Measurements from ENCODE around the gene ADGRF3.
"Not testable (repeated sequence)": the region's sequence is repeated elsewhere in the genome, so short reads cannot be mapped to it uniquely, and the experiment has no call there.

The ADGRF3 gene

DNA sequence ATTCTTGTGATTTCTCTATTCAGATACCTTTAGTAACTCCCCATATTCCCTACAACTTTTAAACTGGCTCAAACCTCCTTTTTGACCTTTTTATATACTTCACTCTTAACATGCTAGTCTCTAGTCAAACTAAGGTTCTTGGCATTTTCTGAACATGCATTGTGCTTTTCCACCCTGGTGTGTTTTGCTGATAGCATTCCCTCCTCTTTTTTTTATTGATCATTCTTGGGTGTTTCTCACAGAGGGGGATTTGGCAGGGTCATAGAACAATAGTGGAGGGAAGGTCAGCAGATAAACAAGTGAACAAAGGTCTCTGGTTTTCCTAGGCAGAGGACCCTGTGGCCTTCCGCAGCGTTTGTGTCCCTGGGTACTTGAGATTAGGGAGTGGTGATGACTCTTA is 23.1 kb upstream of the ADGRF3 start:
- not testable (repeated sequence) for H3K27ac ChIP-seq (ENCODE audit: insufficient read depth, low read length, poor library complexity, severe bottlenecking); H3K4me1 ChIP-seq (ENCODE audit: control insufficient read depth, insufficient read depth, low read length, poor library complexity, severe bottlenecking); DNase-seq; H3K9me3 ChIP-seq (ENCODE audit: control insufficient read depth, low read length); H3K27me3 ChIP-seq (replicated peaks; ENCODE audit: control insufficient read depth, insufficient read depth, low read length, poor library complexity, severe bottlenecking); H3K4me3 ChIP-seq (ENCODE audit: insufficient read depth, low read depth, low read length, poor library complexity, severe bottlenecking)
- peaks cover 23% of the 10 kb centered on the region for H3K36me3 ChIP-seq (ENCODE audit: control insufficient read depth, insufficient read depth, low read length)

DNA sequence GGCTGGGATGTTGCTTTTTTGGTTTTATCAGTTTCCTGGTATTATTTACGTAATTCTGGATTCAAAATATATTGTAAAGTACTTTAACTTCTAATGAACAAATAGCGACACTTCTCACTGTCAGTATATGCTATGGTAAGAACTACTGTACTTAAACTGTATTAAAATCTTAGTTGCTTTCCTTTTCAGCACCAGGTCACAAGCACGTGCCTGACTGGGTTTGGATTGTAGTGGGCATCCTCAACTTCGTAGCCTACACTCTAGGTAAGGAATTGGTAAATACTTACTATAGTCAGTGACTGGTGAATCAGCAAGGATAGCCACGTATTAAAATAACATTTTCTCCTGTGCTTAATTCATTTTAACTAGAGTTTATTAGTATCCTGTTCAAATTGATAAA is 20.4 kb upstream of the ADGRF3 start:
- no peak for DNase-seq
- Histone ChIP-seq H3K4me3 (ENCODE audit: insufficient read depth, low read depth, low read length, poor library complexity, severe bottlenecking) (no peak overlapping the region), H3K9me3 (ENCODE audit: control insufficient read depth, low read length) (no peaks in the 10 kb centered on the region), H3K4me1 (ENCODE audit: control insufficient read depth, insufficient read depth, low read length, poor library complexity, severe bottlenecking) (no peaks in the 10 kb centered on the region), H3K27ac (ENCODE audit: insufficient read depth, low read length, poor library complexity, severe bottlenecking) (no peak overlapping the region), H3K36me3 (ENCODE audit: control insufficient read depth, insufficient read depth, low read length) (peaks cover 16% of the 10 kb centered on the region), H3K27me3 (replicated peaks; ENCODE audit: control insufficient read depth, insufficient read depth, low read length, poor library complexity, severe bottlenecking) (no peaks in the 10 kb centered on the region)

GRCh38 chr2:26364669-26365068 is 18.1 kb upstream of the ADGRF3 start:
- Histone ChIP-seq H3K9me3 (ENCODE audit: control insufficient read depth, low read length) (no peaks in the 10 kb centered on the region), H3K27me3 (replicated peaks; ENCODE audit: control insufficient read depth, insufficient read depth, low read length, poor library complexity, severe bottlenecking) (no peaks in the 10 kb centered on the region), H3K27ac (ENCODE audit: insufficient read depth, low read length, poor library complexity, severe bottlenecking) (no peak overlapping the region), H3K36me3 (ENCODE audit: control insufficient read depth, insufficient read depth, low read length) (peaks cover 16% of the 10 kb centered on the region), H3K4me1 (ENCODE audit: control insufficient read depth, insufficient read depth, low read length, poor library complexity, severe bottlenecking) (no peaks in the 10 kb centered on the region), H3K4me3 (ENCODE audit: insufficient read depth, low read depth, low read length, poor library complexity, severe bottlenecking) (no peak overlapping the region)
- DNase-seq, result no peak

- Histone ChIP-seq H3K4me1 (ENCODE audit: control insufficient read depth, insufficient read depth, low read length, poor library complexity, severe bottlenecking) (no peaks in the 10 kb centered on the region), H3K27me3 (replicated peaks; ENCODE audit: control insufficient read depth, insufficient read depth, low read length, poor library complexity, severe bottlenecking) (no peaks in the 10 kb centered on the region), H3K36me3 (ENCODE audit: control insufficient read depth, insufficient read depth, low read length) (peaks cover 16% of the 10 kb centered on the region), H3K27ac (ENCODE audit: insufficient read depth, low read length, poor library complexity, severe bottlenecking) (no peak overlapping the region), H3K9me3 (ENCODE audit: control insufficient read depth, low read length) (no peaks in the 10 kb centered on the region), H3K4me3 (ENCODE audit: insufficient read depth, low read depth, low read length, poor library complexity, severe bottlenecking) (no peak overlapping the region)
- DNase-seq, result no peak
Observed at GRCh38 chr2:26363958-26364357, 17.4 kb upstream of the ADGRF3 start.

DNA sequence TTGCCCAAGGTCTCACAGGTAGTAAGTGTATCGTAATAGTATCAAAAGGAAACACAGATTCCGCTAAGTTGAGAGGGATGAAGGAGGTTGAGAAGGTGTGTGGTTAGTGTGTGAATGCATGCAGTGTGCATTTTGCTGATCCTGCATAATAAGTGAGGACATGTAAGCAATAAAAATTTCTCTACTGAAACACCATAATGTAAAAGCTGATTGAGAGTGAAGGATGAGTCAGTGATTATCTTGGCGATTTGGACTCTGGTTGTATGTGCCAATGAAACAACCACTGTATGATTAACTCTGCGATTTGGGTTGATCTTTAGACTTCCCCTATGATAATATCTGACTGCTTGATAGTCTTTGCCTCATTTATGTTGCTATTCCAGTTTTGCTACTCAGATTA is 16.7 kb upstream of the ADGRF3 start:
- Histone ChIP-seq H3K4me1 (ENCODE audit: control insufficient read depth, insufficient read depth, low read length, poor library complexity, severe bottlenecking) (no peaks in the 10 kb centered on the region), H3K27ac (ENCODE audit: insufficient read depth, low read length, poor library complexity, severe bottlenecking) (no peak overlapping the region), H3K27me3 (replicated peaks; ENCODE audit: control insufficient read depth, insufficient read depth, low read length, poor library complexity, severe bottlenecking) (no peaks in the 10 kb centered on the region), H3K4me3 (ENCODE audit: insufficient read depth, low read depth, low read length, poor library complexity, severe bottlenecking) (no peak overlapping the region), H3K36me3 (ENCODE audit: control insufficient read depth, insufficient read depth, low read length) (peaks cover 16% of the 10 kb centered on the region), H3K9me3 (ENCODE audit: control insufficient read depth, low read length) (no peaks in the 10 kb centered on the region)
- DNase-seq, result no peak

- no peak for DNase-seq
- no peaks in the 10 kb centered on the region for H3K36me3 ChIP-seq (ENCODE audit: control insufficient read depth, insufficient read depth, low read length)
- H3K27me3 ChIP-seq (replicated peaks; ENCODE audit: control insufficient read depth, insufficient read depth, low read length, poor library complexity, severe bottlenecking), result no peaks in the 10 kb centered on the region
- no peak overlapping the region for H3K27ac ChIP-seq (ENCODE audit: insufficient read depth, low read length, poor library complexity, severe bottlenecking)
- no peaks in the 10 kb centered on the region for H3K4me1 ChIP-seq (ENCODE audit: control insufficient read depth, insufficient read depth, low read length, poor library complexity, severe bottlenecking)
- H3K9me3 ChIP-seq (ENCODE audit: control insufficient read depth, low read length), result no peaks in the 10 kb centered on the region
- H3K4me3 ChIP-seq (ENCODE audit: insufficient read depth, low read depth, low read length, poor library complexity, severe bottlenecking), result no peak overlapping the region
Observed at GRCh38 chr2:26359886-26360473, 13.4 kb upstream of the ADGRF3 start.

DNA sequence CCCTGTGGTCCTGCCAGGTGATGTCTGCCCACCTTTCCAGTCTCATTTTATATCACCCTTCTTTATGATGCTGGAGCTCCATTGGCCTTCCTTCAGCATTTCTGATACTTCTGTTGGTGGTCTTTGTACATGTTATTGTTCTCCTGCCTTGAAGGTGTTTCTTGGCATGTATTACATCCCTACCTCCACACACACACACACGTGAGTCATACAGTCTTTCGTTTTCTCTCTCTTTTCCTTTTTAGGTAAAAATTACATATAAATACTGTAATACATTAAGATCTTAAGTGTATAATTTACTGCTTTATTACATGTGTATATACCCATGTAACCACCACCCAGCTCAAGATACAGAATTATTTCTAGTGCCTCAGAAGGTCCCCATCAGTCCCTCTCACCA is 10.2 kb upstream of the ADGRF3 start:
- no peaks in the 10 kb centered on the region for H3K9me3 ChIP-seq (ENCODE audit: control insufficient read depth, low read length)
- no peak overlapping the region for H3K27ac ChIP-seq (ENCODE audit: insufficient read depth, low read length, poor library complexity, severe bottlenecking)
- H3K4me3 ChIP-seq (ENCODE audit: insufficient read depth, low read depth, low read length, poor library complexity, severe bottlenecking), result no peak overlapping the region
- no peaks in the 10 kb centered on the region for H3K4me1 ChIP-seq (ENCODE audit: control insufficient read depth, insufficient read depth, low read length, poor library complexity, severe bottlenecking)
- no peaks in the 10 kb centered on the region for H3K36me3 ChIP-seq (ENCODE audit: control insufficient read depth, insufficient read depth, low read length)
- no peak for DNase-seq
- H3K27me3 ChIP-seq (replicated peaks; ENCODE audit: control insufficient read depth, insufficient read depth, low read length, poor library complexity, severe bottlenecking), result no peaks in the 10 kb centered on the region

DNA sequence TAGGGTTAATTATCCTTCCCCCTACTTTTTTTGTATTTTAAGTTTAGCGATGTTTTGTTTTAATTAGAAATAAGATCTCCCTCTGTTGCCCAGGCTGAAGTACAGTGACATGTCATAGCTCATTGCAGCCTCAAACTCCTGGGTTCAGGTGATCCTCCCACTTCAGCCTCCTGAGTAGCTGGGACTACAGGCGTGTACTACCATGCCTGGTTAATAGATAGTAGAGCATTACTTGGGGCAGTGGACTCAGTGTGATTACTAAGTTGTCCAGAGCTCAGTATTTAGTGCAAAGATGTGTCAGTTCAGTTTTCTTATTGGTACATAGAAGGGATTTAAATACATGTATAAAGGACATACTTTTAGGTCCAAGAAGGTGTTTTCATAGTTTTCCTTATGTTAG is 9.5 kb upstream of the ADGRF3 start:
- Histone ChIP-seq H3K27ac (ENCODE audit: insufficient read depth, low read length, poor library complexity, severe bottlenecking) (no peak overlapping the region), H3K9me3 (ENCODE audit: control insufficient read depth, low read length) (no peaks in the 10 kb centered on the region), H3K36me3 (ENCODE audit: control insufficient read depth, insufficient read depth, low read length) (no peaks in the 10 kb centered on the region), H3K27me3 (replicated peaks; ENCODE audit: control insufficient read depth, insufficient read depth, low read length, poor library complexity, severe bottlenecking) (no peaks in the 10 kb centered on the region), H3K4me3 (ENCODE audit: insufficient read depth, low read depth, low read length, poor library complexity, severe bottlenecking) (no peak overlapping the region), H3K4me1 (ENCODE audit: control insufficient read depth, insufficient read depth, low read length, poor library complexity, severe bottlenecking) (no peaks in the 10 kb centered on the region)
- DNase-seq, result no peak

- no peaks in the 10 kb centered on the region for H3K27me3 ChIP-seq (replicated peaks; ENCODE audit: control insufficient read depth, insufficient read depth, low read length, poor library complexity, severe bottlenecking)
- no peak for DNase-seq
- H3K4me1 ChIP-seq (ENCODE audit: control insufficient read depth, insufficient read depth, low read length, poor library complexity, severe bottlenecking), result no peaks in the 10 kb centered on the region
- no peak overlapping the region for H3K4me3 ChIP-seq (ENCODE audit: insufficient read depth, low read depth, low read length, poor library complexity, severe bottlenecking)
- no peaks in the 10 kb centered on the region for H3K9me3 ChIP-seq (ENCODE audit: control insufficient read depth, low read length)
- H3K27ac ChIP-seq (ENCODE audit: insufficient read depth, low read length, poor library complexity, severe bottlenecking), result no peak overlapping the region
- H3K36me3 ChIP-seq (ENCODE audit: control insufficient read depth, insufficient read depth, low read length), result no peaks in the 10 kb centered on the region
Observed at GRCh38 chr2:26355038-26355995, 8.7 kb upstream of the ADGRF3 start.

GRCh38 chr2:26354469-26354868 is 7.9 kb upstream of the ADGRF3 start:
- H3K4me3 ChIP-seq (ENCODE audit: insufficient read depth, low read depth, low read length, poor library complexity, severe bottlenecking); H3K27ac ChIP-seq (ENCODE audit: insufficient read depth, low read length, poor library complexity, severe bottlenecking); H3K4me1 ChIP-seq (ENCODE audit: control insufficient read depth, insufficient read depth, low read length, poor library complexity, severe bottlenecking); H3K36me3 ChIP-seq (ENCODE audit: control insufficient read depth, insufficient read depth, low read length); H3K27me3 ChIP-seq (replicated peaks; ENCODE audit: control insufficient read depth, insufficient read depth, low read length, poor library complexity, severe bottlenecking); DNase-seq; H3K9me3 ChIP-seq (ENCODE audit: control insufficient read depth, low read length): not testable (repeated sequence)

All from effector memory CD4-positive, alpha-beta T cell (primary cell).